LNCAP (cell line): ENCODE measurements around the gene CDKL1.

Source experiments
- TF ChIP-seq, protein P1 (sequence below): fragments of 450-650 bp; IDR thresholded peaks from 2 replicates; pipeline ENCODE4 v1.5.1; 2017; ENCODE audit warnings: mild to moderate bottlenecking

CDKL1 gene

DNA sequence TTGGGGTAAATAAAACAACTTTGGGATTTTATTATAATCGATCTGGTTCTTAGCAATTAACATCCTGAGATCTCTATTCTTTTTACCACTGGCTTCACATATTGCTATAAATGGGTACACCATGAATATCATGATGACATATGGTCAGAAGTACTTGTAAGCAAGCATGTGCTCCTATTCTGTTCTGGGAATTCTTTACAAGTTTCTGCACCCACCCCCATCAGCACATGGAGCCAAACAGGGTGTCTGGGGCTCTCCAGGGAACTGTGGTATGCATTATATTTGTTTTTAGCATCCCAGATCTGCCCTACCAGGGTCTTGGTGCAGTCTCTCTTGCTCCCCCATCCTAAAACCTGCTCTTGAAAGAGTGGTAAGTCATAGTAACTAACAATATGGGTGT is 53.2 kb downstream of the CDKL1 start:
- TF ChIP-seq, protein P1, sequence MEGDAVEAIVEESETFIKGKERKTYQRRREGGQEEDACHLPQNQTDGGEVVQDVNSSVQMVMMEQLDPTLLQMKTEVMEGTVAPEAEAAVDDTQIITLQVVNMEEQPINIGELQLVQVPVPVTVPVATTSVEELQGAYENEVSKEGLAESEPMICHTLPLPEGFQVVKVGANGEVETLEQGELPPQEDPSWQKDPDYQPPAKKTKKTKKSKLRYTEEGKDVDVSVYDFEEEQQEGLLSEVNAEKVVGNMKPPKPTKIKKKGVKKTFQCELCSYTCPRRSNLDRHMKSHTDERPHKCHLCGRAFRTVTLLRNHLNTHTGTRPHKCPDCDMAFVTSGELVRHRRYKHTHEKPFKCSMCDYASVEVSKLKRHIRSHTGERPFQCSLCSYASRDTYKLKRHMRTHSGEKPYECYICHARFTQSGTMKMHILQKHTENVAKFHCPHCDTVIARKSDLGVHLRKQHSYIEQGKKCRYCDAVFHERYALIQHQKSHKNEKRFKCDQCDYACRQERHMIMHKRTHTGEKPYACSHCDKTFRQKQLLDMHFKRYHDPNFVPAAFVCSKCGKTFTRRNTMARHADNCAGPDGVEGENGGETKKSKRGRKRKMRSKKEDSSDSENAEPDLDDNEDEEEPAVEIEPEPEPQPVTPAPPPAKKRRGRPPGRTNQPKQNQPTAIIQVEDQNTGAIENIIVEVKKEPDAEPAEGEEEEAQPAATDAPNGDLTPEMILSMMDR, result no peak

DNA sequence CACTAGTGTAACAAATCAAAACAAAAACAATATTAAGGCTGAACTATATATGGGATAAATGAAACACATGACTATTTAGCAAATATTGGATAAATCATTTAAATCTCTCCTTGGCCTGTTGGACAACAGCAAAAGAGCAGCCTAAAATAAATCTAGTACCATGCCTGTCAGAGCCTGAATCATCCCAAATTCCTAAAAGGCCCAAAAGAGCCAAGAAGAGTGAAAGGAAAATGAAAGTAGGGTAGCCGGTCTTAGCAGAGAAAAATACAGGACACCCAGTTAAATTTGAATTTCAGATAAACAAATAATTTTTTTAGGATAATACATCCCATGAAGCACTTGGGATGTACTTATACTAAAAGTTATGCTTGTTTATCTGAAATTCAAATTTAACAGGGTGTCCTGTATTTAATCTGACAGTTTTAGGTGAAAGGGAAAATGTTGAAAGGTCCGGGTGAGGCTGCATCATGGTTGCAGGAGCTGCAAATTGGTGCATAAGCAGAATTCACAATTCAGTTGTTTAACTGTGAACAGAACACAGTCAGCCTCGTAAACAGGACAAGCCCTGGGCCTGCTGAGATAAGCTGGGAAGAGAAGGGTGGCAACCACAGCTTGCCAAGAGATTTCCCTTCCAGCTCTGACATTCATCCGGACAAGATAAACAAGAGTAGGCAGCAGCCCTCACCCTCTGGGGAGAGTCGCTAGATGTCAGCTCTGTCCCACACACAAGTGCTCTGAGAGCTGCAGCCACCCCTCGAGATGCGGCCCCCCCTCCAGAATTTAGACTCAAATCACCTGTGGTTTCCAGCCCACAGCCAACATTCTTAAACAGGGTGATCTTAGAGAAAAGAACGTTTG is 54.2 kb downstream of the CDKL1 start:
- TF ChIP-seq, protein P1, result peak; percentile 66

DNA sequence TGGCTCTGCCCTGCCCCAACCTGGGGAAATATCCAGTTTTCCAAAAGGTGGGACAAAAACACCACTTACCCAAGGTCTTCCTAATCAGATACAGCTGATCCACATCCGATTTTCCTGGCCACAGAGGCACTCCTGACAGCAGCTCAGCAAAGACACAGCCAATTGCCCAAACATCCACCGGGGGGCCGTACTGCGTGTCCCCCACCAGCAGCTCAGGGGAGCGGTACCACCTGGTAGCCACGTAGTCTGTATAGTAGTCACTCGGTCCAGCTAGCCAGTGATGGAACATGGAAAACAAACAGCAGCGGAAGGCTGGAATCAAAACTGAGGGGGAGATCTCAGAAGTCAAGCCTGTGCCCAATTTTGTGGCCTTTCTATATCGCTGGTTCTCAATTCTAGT is 55.7 kb downstream of the CDKL1 start:
- TF ChIP-seq, protein P1, result 0 out of 2 replicates have a peak, but pooled peaks have one; percentile 10

DNA sequence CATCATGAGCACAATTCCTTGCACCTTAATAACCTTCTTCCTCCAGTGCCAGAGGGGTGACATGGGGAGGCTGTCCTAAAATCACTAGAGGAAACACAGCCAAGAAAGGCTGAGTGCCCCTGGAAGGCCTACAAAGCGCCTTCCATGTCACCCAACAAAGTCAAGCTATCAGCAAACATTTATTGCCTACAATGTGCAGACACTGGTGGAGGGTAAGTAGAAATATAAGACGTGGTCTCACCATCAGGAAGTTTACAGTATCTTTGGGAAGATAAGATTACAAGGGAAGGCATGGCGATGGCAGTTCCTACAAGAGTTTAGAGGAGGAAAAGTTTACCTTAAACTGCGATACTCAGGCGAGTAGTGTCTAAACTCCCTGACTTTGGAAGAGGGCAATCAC is 56.6 kb downstream of the CDKL1 start:
- TF ChIP-seq, protein P1, result no peak

DNA sequence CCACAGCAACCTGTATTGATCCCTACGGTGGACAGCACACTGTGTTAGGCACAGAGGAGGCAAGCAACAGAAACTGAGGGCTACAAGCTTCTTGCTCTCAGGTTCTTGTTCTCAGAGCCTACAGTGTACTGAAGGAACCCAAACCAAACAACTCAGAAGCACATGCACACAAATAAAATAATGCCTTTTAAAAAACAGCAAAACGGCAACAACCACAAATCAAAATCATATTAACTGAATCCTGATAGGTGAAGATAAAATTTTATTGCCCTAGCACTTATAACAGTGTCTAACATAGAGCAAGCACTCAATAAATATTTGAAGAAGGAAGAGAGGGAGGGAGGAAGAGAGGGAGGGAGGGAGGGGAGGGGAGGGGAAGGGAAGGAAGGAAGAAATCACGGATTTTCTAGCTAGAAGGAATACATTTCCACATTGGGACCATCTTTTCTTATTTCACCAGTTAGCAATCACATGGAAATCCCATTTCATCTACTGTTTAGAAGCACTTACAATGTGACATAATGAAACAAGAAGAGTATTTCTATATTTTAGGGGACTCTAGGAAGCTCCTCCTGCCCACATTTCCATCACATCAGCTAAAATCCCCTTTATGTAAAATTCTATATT is 57.4 kb downstream of the CDKL1 start:
- TF ChIP-seq, protein P1, result no peak

DNA sequence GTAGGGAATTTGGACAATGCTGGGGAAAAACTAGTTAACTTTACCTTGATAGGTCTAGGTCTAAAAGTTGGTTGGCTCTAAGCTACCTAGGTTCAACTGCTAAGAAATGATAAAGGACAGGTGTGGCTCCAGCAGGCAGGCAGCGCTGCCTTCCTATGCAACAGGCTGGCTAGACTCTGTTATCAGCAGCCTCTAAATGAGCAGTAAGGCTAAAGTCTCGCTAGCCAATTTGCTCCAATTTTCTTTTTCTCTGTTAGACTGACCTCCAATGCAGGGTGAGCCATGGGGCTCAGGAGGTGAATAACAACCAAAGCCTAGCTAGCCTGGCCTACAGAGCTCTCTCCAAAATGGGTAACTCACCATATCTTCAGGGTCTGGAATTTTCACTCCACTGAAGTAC is 58.1 kb downstream of the CDKL1 start:
- TF ChIP-seq, protein P1, result no peak

DNA sequence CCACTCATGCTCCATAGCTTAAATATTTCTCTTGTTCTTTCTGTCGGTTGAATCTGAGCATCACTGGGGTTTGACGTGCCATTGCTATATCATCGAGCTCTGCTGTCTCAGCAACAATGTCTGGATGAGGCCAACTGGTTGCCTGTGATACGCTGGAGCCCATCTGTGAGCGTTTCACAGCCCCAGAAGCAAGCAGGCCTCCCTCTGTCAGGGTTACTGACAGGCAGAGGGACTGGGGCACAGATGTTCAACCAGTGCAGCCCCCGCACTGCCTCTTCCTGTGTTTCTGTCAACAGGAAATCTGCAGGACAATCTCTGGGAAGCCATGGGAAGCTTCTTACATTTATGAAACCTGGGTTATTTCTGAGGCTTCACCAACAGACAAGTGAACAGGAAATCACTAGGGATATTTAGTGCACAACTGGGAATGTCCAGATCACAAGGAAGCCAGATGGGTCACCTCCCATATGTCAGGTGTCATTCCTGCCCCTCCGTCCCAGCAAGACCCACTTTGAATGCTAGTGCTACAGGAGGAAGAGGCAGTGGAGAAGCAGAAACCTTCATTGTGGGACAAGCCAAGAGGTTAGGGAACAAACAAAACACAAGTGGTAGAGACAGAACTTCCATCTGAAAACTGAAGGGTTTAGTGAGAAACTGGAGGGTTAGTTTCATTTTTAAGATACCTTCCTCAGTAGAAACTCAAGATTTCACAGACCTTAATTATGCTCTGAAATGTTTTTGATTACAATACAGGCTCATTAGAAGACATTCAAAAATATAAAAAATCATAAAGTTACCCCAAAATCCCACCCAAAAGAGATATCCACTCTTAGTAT is 60.5 kb downstream of the CDKL1 start:
- TF ChIP-seq, protein P1, result no peak
